ENCODE results near the gene VKORC1.

Gene VKORC1

GRCh38 chr16:31082368-31083045 lies 12.1 kb downstream of the VKORC1 start:
- DNase-seq (ENCODE audit: low spot score), result no peak

- peak; percentile 27 for DNase-seq (ENCODE audit: low spot score)
Measured at GRCh38 chr16:31081428-31082351, 12.9 kb downstream of the VKORC1 start.

GRCh38 chr16:31080756-31081419 lies 13.7 kb downstream of the VKORC1 start:
- no peak for DNase-seq (ENCODE audit: low spot score)

GRCh38 chr16:31080035-31080629 lies 14.5 kb downstream of the VKORC1 start:
- no peak for DNase-seq (ENCODE audit: low spot score)

- DNase-seq (ENCODE audit: low spot score), result no peak
Measured at GRCh38 chr16:31079342-31079944, 15.2 kb downstream of the VKORC1 start.

GRCh38 chr16:31078597-31079341 lies 15.8 kb downstream of the VKORC1 start:
- no peak for DNase-seq (ENCODE audit: low spot score)

- no peak for DNase-seq (ENCODE audit: low spot score)
Measured at GRCh38 chr16:31077592-31078396, 16.8 kb downstream of the VKORC1 start.

GRCh38 chr16:31077024-31077423 lies 17.6 kb downstream of the VKORC1 start:
- no peak for DNase-seq (ENCODE audit: low spot score)

- DNase-seq (ENCODE audit: low spot score), result no peak
Measured at GRCh38 chr16:31076319-31076718, 18.3 kb downstream of the VKORC1 start.

GRCh38 chr16:31074814-31075183 lies 19.8 kb downstream of the VKORC1 start:
- DNase-seq (ENCODE audit: low spot score), result no peak

- DNase-seq (ENCODE audit: low spot score), result peak; percentile 100
Measured at GRCh38 chr16:31073970-31074813, 20.4 kb downstream of the VKORC1 start, which contains the start of the genes ZNF646 and ZNF668. Gene ZNF646 (plus strand): TSS chr16:31074422. CDS start chr16:31076325, 1,903 bp downstream. Gene ZNF668 (minus strand): TSS chr16:31074240. CDS start chr16:31064459, 9,781 bp downstream.

- peak; percentile 93 for DNase-seq (ENCODE audit: low spot score)
Measured at GRCh38 chr16:31073142-31073969, 21.2 kb downstream of the VKORC1 start.

- DNase-seq (ENCODE audit: low spot score), result peak; percentile 62
Measured at GRCh38 chr16:31072540-31073141, 22.0 kb downstream of the VKORC1 start.

GRCh38 chr16:31071861-31072260 lies 22.7 kb downstream of the VKORC1 start:
- no peak for DNase-seq (ENCODE audit: low spot score)

- no peak for DNase-seq (ENCODE audit: low spot score)
Measured at GRCh38 chr16:31067342-31067741, 27.3 kb downstream of the VKORC1 start.

GRCh38 chr16:31064882-31065461 lies 29.6 kb downstream of the VKORC1 start:
- DNase-seq (ENCODE audit: low spot score), result no peak

- no peak for DNase-seq (ENCODE audit: low spot score)
Measured at GRCh38 chr16:31063843-31064611, 30.6 kb downstream of the VKORC1 start.
